ENCODE results near the gene NES.

- TF ChIP-seq EP300 (IDR thresholded peaks at IDR 0.05) = no peak
- no peak for TF ChIP-seq CTCF (IDR thresholded peaks at IDR 0.05)
- no peak for TF ChIP-seq POLR2A (IDR thresholded peaks at IDR 0.05; ENCODE audit: low read depth)
- no peak for TF ChIP-seq POLR2AphosphoS5 (IDR thresholded peaks at IDR 0.05)
Observed at GRCh38 chr1:156717351-156717750, 40.1 kb upstream of the NES start.

Data from esophagus muscularis mucosa (tissue), 4 donors.